ENCODE results near the gene RCBTB2. TPM values are rescaled to one million over a fixed set of nuclear protein-coding genes. Genes with fewer than 3 reads are reported as not detected.

The RCBTB2 gene
- polyA plus RNA-seq, 3 donors = 55.5 to 100 (median 64.4) TPM

DNA sequence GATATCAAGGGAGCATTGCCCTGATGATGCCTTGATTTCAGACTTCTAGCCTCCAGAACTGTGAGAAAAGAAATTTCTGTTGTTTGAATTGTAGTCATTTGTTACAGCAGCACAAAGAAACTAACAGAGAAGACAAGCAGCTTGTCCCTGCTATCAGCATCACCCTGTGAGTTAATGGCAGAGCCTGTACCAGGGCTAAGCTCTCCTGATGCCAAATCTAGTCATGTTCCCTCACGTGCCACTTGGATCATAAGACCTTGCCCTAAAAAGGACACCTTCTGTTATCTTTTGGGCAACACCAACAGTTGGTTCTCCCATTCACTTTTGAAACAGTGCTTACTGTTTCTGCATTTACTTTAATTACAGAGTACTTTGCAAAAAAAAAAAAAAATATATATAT lies 14.8 kb downstream of the RCBTB2 start:
- Histone ChIP-seq H3K4me3 (replicated peaks in 1 of 3; ENCODE audit: low read depth in 2 of 3, low read length in 3 of 3) (no peak overlapping the region), H2AFZ (ENCODE audit: insufficient read depth, low read depth, low read length, poor library complexity, severe bottlenecking) (no peak overlapping the region), H3K4me2 (replicated peaks; ENCODE audit: extremely low read depth, low read length, poor library complexity, severe bottlenecking) (no peak overlapping the region), H3K27ac (ENCODE audit: low read depth in 1 of 2, low read length in 2 of 2) (no peak overlapping the region), H3K4me1 (ENCODE audit: control insufficient read depth in 1 of 2, insufficient read depth in 2 of 2, low read length in 2 of 2) (no peaks in the 10 kb centered on the region), H3K9ac (ENCODE audit: insufficient read depth, low read length, poor library complexity, severe bottlenecking) (no peak overlapping the region), H3K27me3 (ENCODE audit: control insufficient read depth in 2 of 2, insufficient read depth in 2 of 2, low read length in 2 of 2) (no peaks in the 10 kb centered on the region), H3K9me3 (replicated peaks in 1 of 2; ENCODE audit: control insufficient read depth in 1 of 2, insufficient read depth in 1 of 2, low read length in 2 of 2) (no peaks in the 10 kb centered on the region), H3K36me3 (replicated peaks in 1 of 2; ENCODE audit: control insufficient read depth in 1 of 2, insufficient read depth in 2 of 2, low read length in 2 of 2) (peaks cover 61 to 87% of the 10 kb centered on the region in 2 donors), H4K20me1 (ENCODE audit: insufficient read depth, low read length) (no peaks in the 10 kb centered on the region), H3K79me2 (ENCODE audit: insufficient read depth, low read length) (peaks cover 8% of the 10 kb centered on the region)
- intact Hi-C loops (cut with micrococcal nuclease) = loop anchor here in 1 of 2 donors (10.0 kb wide), 1 partner anchor 47 kb away; no protein-coding TSS in a partner anchor
- TF ChIP-seq CTCF (IDR thresholded peaks at IDR 0.05) = no peak
- H3K4me1 Mint-ChIP-seq = peaks cover 9% of the 10 kb centered on the region
- H3K27me3 Mint-ChIP-seq (ENCODE audit: low read depth in 3 of 3) = no peaks in the 10 kb centered on the region
- H3K9me3 Mint-ChIP-seq = no peaks in the 10 kb centered on the region
- peaks cover 78 to 79% of the 10 kb centered on the region in 2 donors for H3K36me3 Mint-ChIP-seq
- WGBS (ENCODE audit: insufficient coverage) = 100% methylated on average over 1 of the region's 1 CpG
- DNase-seq = no peak
- no peak overlapping the region for H3K4me3 Mint-ChIP-seq
- H3K27ac Mint-ChIP-seq = no peak overlapping the region

DNA sequence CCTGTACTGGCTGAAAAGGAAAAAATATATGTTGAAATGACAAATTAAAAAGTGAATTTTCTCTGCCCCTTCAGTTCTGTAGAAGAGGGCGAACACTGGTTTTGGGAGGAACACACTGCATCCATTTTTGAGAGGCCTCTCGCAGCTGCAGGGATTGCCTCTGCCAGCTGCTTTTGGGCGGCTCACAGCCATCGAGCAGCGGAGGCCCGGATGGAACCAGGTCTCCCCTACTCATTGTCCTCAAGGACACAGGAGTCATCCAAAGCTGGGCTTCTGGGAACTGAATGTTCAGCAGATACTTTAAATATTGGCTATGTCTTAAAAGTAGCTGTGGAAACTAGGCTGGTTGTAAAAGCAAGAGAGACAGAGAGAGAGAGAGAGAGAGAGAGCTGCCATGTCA lies 17.1 kb downstream of the RCBTB2 start:
- H4K20me1 ChIP-seq (ENCODE audit: insufficient read depth, low read length) = no peaks in the 10 kb centered on the region
- Mint-ChIP-seq H3K36me3 (peaks cover 85% of the 10 kb centered on the region in 2 donors), H3K4me1 (peaks cover 9% of the 10 kb centered on the region), H3K27me3 (ENCODE audit: low read depth in 3 of 3) (no peaks in the 10 kb centered on the region), H3K9me3 (no peaks in the 10 kb centered on the region), H3K27ac (no peak overlapping the region), H3K4me3 (no peak overlapping the region)
- no peak overlapping the region for H3K9ac ChIP-seq (ENCODE audit: insufficient read depth, low read length, poor library complexity, severe bottlenecking)
- intact Hi-C loops (cut with micrococcal nuclease) = loop anchor here in 1 of 2 donors (10.0 kb wide), 1 partner anchor 49 kb away; no protein-coding TSS in a partner anchor
- H3K27ac ChIP-seq (ENCODE audit: low read depth in 1 of 2, low read length in 2 of 2) = peak overlapping the region in 1 of 2 donors; percentile 12
- WGBS (ENCODE audit: insufficient coverage) = 90% methylated on average over 2 of the region's 6 CpGs
- H3K79me2 ChIP-seq (ENCODE audit: insufficient read depth, low read length) = no peaks in the 10 kb centered on the region
- H3K36me3 ChIP-seq (replicated peaks in 1 of 2; ENCODE audit: control insufficient read depth in 1 of 2, insufficient read depth in 2 of 2, low read length in 2 of 2) = peaks cover 64 to 92% of the 10 kb centered on the region in 2 donors
- TF ChIP-seq CTCF (IDR thresholded peaks at IDR 0.05) = no peak
- H3K4me2 ChIP-seq (replicated peaks; ENCODE audit: extremely low read depth, low read length, poor library complexity, severe bottlenecking) = no peak overlapping the region
- H3K9me3 ChIP-seq (replicated peaks in 1 of 2; ENCODE audit: control insufficient read depth in 1 of 2, insufficient read depth in 1 of 2, low read length in 2 of 2) = no peaks in the 10 kb centered on the region
- H3K4me3 ChIP-seq (replicated peaks in 1 of 3; ENCODE audit: low read depth in 2 of 3, low read length in 3 of 3) = no peak overlapping the region
- peaks cover under 1 to 1% of the 10 kb centered on the region in 2 donors for H3K4me1 ChIP-seq (ENCODE audit: control insufficient read depth in 1 of 2, insufficient read depth in 2 of 2, low read length in 2 of 2)
- H2AFZ ChIP-seq (ENCODE audit: insufficient read depth, low read depth, low read length, poor library complexity, severe bottlenecking) = no peak overlapping the region
- no peak for DNase-seq
- no peaks in the 10 kb centered on the region for H3K27me3 ChIP-seq (ENCODE audit: control insufficient read depth in 2 of 2, insufficient read depth in 2 of 2, low read length in 2 of 2)
